DMS114 treated with DMSO at 0.1 percent for 48 hours (cell line): ENCODE data around the gene CCL16.

Experiments used
- DNase-seq: peaks from one replicate; lab custom pipeline; 2025; ENCODE audit not compliant: unreplicated experiment; lab: John Stamatoyannopoulos, UW

The CCL16 gene

DNA sequence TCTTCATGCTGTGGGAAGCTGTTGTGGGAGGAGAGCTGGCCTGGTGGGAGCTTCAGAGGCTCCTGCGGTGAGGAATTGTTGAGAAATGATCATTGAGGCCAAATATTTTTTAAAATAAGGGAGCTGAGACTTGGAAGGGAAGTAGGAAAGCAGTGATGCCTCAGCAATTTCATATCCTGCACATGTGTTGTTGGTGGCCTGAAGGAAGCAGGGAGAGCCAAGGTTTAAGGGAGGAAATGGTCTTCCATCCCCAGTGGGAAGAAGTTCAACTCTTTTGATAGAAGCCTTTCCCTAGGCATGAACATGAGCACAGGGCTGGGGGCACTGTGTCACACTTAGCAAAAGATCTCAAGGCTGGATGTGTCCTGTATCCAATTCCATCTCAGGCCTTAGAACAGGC, 5.3 kb upstream of the CCL16 start, which contains the start of gene CCL14:
CCL14 (minus strand) TSS at position 87 of the 400 bp plus-strand sequence; CDS start at position 7, 80 bp downstream.
- no peak for DNase-seq

DNA sequence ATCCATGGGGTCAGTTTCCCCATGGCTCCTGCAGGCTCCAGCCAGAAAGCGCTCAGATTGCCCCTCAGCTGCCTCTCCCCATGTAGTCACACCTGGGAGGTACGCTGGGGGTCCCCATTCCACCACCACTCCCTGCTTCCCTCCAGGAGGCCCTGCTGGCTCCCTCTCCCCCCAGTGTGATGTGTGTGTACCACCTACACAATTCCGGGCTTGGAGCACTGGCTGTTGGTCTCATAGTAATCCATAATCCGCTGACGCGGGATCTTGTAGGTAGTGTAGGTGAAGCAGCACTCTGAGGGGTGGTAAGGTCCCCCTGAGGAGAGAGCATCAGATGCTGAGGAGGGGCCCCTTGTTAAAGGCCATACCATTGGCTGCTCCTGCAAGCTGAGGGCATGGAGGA, 2.8 kb upstream of the CCL16 start:
- no peak for DNase-seq

DNA sequence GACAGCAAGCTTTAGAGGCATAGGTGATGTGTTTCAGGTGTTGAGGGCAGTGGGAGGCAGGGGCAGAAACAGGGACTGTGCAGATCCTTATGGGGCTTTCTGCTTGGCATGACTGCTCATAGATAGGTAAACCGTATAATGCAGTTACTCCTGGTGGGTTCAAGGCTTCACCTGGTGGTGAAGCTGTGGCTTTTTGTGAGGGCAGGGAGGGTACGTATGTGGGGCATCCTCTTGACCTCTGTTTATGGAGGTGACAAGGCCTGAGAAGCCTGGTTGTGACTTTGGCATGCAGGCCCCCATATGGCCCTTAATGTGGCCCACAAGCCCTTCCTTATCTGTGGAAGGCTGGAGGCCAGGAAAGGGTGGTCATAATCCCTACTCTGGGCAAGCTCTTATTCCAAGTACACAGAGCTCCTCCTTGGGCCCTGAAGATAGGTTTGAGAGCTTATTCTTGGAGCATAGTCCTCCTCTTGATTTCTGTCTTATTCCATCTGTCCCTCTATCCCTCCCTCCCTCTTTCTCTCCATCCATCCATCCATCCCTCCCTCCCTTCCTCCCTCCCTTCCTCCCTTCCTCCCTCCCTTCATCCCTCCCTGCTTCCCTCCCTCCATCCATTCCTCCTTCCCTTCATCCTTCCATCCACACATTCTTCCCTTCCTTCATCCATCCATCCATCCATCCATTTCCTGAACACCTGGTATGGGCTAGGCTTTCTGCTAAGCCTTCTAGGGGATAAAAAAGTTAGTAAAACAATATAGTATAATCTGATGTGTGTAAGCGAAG, 1.3 kb upstream of the CCL16 start:
- DNase-seq, result no peak

DNA sequence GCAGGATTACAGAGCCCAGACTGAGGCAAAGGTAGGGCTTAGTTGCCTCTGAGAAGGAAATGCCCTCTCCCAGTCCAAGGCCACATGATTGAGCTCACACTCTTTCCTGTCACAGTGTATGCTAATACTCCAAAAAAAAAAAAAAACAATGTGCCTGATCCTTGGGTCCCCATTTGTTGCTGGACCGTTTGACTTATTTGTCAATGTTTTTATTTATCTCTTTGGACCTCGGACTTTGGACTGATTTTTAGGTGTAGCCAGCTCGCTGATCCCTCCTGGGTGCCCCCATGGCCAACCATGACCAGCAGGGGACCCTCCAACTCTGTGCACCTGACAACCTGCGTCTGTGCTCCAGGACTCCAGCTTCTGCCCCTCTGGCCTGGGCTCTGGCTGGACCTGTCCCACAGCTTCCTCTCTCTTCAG, 622 bp upstream of the CCL16 start:
- no peak for DNase-seq

DNA sequence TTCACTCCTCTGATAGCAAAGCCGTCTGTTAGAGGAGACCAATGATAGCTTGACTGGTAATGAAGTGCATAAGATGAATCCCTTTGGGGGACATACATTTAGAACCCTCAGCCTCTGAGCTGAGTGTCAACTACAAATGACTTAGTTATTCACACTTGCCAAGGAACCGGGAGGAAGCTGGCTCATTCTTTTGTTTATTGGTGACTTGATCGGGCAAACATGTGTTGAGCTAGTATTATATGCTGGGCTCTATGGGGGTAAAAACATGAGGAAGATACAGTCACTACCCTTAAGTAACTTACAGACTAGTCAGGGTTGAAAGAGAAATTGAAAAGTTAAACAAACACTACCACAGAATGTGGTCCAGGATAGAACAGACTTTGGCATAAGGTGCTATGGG, 3.0 kb downstream of the CCL16 start:
- DNase-seq, result no peak

DNA sequence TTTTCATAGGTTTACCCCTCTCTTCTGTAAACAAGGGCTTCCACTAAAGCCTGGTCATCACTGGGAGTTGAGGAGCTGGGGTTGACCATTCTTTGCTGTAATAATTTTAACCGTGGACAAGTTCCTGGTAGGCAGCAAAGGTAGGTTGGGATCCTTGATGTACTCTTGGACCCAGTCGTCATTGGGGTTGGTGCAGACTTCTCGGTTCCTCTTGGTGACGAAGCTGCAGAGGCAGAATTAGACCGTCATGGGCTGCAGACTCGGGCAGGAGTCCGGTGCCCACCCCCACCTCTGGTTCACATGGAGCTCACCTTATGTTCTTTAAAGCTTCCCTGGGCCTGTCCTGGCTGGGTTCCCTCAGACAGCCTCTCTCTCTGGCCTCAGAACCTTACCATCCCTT, 3.8 kb downstream of the CCL16 start:
- DNase-seq, result no peak

DNA sequence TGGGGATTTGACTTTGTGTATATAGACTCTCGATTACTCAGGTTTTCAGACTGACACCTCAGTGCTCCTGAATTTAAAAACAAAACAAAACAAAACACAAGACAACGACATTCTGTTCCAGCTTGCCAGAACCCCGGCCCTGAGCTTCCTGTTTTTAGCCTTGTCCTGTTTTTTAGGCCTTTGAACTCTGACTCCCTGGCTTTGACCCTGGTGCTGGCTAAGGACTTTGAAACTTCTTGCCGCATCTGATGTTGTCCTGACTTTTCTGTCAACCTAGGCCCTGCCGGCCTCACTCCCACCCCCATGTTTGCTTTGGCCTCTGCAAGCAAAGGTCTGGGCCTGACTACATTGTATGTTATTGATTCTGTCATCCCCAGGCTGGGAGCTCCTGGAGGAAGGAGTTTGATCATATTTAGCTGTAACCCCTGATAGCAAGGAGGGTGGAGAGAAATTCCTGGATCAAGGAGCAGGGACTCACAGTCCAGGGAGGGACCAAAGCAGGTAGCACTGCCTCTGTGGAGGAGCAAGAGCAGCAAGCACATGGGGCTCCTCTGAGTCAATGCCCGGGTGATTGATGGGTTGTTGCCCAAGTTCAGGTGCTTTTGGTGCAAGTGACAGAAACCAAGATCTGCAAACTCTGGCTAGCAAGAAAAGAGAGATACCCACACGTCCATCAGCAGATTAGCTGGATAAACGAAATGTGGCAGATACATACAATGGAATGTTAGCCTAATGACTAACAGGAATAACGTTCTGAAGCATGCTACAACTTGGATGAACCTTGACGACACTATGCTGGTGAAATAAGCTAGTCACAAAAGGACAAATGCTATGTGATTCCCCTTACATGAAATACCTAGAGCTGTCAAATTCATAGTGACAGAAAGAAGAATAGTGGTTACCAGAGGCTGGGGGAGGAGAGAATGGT, 7.7 kb downstream of the CCL16 start:
- DNase-seq, result no peak

DNA sequence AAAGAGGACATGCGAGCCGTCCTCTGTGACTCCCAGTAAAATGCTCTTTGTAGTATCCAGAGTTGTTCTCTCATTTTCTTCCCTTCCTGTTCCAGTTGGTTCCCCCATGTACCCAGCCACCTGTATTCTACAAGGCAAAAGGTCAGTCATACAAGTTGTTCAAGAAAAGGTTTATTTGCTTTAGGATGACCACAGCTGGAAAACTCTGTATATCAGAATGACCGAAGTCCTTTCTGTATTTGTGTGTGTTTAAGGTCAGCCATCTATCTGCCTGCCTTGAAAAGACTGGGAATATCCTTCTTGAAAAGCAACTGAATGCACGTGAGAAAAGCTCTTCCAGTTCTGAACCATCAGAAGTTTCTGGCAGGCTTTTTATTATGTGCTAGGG, 8.4 kb downstream of the CCL16 start:
- no peak for DNase-seq

DNA sequence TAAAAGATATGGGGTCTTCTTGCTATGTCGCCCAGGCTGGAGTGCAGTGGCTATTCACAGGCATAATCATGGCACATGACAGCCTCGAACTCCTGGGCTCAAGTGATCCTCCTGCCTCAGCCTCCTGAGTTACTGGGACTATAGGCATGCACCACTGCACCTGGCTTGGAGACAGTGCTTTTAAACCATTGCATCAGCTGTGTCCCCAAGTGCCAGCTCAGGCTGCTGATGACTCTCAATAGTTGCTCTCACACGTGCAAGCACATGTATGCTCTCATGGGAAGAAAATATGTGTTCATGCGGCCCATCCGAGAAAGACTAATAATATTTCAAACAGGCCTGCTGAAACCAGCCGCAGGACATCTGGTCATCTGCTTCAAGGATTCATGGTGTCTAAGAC, 8.8 kb downstream of the CCL16 start:
- no peak for DNase-seq

DNA sequence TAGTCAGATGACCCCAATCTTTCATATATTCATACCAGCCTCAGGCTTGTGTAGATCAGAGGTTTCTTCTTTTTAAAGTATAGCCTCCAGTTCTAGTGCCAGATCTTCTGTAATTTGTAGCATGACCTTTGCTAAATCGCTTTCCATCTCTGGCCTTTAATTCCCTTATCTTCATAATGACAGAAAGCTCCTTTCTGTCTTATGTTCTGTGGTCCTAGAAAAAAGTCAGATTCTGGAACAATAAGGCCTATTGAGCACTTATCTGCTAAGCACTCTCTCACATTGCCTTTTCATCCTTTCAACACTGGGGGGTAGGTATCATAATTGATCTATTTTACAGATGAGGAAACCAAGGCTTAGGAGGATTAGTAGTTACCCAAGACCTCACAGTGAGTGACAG, 9.2 kb downstream of the CCL16 start:
- DNase-seq, result no peak

DNA sequence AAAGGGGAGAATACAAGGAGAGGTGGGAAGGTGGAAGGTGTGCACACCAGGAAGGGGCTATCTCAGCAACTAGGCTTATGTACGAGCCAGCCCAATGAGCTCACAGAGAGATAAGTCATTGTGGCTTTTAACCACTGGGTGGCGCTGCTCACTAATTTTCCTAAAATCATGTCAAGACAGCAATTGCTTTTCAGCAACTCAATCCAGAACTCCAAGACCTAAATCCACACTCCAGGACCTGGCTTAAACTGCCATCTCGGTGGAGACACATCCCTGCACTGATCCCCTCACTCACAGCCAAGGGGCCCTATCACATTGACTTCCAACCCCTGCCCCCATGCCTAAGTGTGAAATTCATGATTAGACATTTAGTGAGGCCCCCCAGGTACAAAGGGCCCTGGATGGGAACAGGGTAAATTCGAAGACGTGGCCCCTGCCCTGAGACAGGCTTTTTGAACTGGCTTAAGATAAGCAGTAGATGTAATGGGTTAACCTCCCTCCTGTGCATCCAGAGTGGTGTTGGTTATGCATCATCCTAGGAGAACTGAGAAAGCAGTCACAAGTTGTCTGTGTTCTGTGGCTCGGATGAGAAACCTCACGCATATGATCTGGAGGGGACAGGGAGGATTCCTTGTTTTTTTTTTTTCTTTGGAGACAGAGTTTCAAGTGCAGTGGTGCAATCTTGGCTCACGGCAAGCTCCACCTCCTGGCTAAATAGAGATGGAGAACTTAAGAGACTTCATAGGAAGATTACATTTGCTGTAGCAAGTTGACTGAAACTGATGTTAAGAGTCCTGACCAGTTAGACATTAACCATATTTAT, 11.5 kb downstream of the CCL16 start:
- peak; percentile 73 for DNase-seq

DNA sequence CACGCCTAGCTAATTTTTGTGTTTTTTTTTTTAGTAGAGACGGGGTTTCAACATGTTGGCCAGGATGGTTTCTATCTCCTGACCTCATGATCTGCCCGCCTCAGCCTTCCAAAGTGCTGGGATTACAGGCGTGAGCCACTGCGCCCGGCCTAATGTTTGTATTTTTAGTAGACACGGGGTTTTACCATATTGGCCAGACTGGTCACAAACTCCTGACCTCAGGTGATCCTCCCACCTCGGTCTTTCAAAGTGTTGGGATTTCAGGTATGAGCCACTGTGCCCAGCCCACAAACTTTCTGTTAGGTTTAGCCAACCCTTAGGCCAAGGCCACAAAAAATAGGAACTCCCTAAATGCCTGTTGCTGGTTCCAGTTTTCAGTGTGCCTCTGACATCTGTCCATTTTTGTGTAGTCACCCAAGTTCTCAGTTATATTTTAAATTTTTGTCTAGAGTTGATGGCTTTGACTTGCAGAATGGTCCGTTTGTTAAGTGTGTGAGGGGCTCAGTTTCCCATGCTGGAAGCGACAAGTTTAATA, 12.7 kb downstream of the CCL16 start:
- no peak for DNase-seq

DNA sequence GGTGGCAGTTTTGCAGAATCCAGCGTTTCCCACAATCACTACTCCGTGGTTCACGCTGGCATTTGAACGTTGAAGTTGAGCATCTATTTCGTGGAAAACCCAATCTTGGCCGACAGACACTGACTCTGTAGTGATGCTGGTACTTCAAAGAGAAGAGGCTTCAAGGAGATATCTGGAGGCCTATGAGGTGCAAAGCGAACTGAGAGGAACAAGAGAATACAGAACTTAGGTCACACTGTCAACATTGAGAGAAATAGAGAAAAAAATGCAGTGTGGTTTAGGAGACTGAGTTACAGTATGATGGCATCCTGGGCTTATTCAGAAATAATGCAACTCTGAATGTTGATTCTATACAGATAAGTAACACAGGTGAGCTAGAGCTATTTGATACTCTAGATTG, 16.0 kb downstream of the CCL16 start:
- DNase-seq, result no peak

DNA sequence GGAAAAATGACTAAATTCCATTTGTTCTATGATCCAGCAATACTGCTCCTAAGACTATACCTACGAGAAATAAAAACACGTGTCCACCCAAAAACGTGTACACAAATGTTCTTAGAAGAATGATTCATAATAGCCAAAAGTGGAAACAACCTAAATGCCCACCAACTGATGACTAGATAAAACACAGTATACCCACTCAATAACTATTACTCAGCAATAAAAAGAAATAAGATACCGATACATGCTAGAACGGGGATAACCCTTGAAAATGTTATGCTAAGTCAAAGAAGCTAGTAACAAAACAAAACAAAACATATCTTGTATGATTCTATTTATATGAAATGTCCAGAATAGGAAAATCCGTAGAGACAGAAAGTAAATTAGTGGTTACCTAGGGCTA, 17.6 kb downstream of the CCL16 start:
- no peak for DNase-seq

DNA sequence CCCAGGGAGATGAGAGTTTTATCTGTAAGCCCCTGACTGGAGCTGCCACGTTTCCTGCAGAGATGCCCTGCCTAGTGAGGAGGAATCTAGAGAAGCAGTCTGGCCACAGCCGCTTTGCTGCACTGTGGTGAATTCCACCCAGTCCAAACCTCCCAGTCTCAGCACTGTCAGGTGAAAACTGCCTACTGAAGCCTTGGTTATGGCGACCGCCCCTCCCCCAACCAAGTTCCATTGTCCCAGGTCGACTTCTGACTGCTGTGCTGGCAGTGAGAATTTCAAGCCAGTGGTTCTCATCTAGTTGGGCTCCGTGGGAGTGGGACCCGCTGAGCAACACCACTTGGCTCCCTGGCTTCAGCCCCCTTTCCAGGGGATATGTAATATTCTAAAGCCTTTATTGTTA, 27.6 kb downstream of the CCL16 start:
- no peak for DNase-seq

DNA sequence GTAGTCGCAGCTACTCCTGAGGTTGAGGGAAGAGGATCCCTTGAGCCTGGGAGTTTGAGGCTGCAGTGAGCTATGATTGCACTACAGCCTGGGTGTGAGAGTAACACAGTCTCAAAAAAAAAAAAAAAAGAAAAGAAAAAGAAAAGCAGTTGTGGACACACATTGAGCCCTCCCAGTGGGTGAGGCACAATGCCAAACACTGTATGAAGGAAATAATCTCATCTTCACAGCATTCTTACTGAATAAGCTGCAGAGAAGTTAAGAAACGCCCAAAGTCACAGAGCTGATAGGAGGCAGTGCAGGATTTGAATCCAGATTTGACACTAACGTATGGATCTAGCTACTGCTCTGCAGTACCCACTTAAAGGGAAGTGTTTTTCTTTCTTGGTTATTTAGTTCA, 31.9 kb downstream of the CCL16 start:
- DNase-seq, result no peak

DNA sequence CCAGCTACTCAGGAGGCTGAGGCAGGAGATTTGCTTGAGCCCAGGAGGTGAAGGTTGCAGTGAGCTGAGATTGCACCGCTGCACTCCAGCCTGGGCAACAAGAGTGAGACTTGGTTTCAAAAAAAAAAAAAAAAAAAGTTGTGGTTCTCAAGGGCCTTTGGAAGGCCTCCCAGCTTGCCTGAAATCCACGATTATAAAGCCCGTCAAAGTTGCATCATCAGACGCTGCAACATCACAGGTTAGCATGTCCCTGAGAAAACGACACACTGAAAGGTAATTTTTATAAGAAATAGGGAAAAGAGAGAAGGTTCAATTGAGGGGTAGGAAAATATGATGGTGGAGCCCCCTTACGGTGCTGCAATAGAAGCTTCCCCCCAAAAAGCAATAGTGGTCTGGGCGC, 33.2 kb downstream of the CCL16 start:
- DNase-seq, result no peak

DNA sequence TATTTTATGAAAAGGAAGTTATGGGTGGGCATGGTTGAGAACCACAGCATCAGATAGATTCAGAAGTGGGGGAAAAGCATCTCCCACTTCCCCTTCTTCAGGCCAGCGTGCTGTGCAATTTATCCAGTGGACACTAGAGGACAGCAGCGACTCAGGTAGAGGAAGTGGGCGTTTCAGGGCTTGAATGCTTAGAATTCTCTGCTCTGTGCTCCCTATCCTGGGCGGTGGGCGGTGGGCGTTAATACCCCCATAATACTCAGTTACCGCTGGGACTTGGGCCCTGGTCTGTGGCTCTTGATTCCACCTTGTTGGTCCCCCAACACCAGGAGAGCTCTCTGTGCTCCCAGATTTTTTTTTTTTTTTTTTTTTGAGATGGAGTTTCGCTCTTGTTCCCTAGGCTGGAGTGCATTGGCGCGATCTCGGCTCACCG, 34.1 kb downstream of the CCL16 start:
- DNase-seq, result peak; percentile 67

DNA sequence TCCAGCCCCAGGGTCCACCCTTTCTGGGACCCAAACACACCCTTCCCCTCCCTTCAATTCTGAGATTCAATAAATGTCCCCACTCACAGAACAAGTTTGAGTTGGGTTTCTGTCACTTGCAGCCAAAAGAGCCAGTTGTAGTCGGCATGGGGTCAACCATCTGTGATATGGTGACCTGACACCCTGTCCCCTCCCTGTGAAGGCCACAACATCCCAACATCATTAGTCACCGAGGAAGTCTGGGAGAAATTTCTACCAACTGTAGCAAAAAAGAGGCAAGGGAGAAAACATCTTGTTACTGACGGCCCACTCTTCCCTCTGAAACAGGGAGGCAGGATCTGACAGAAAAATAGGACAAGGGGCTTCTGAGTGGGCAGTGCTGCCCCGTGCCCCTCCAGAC, 37.1 kb downstream of the CCL16 start:
- no peak for DNase-seq

DNA sequence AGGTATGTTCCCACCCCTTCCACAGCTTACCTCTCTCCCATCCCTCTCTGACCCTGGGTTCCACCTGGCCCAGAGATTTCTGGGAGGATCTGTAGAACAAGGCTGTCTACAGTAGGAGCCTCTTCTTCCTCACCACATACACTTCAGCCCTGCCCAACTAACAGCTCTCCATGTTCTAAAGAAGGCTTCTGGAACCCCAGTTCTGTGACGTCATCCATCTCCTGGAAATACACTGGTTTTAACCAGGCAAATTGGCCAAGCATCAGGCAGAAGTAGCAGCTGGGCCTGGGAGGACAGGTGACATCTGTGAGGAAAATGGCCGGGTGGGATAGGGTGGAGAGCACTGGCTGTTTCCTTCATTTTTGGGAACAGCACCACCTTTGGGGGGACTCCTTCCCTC, 37.8 kb downstream of the CCL16 start, which contains the start of gene LYZL6:
LYZL6 (minus strand) TSS at position 177 of the 400 bp plus-strand sequence. CDS start 4,357 bp downstream, outside the sequence.
- no peak for DNase-seq
